Mucosa of descending colon (tissue), 3 donors: Measurements from ENCODE around the gene MC5R. TPM values are rescaled to one million over a fixed set of nuclear protein-coding genes. Genes with fewer than 3 reads are reported as not detected.

Experiments used
- ATAC-seq: fragments of 200-7000 bp; cut with Tn5 transposase; one replicate; pipeline ENCODE4 v1.9.1; 2020; ENCODE audit warnings: mild to moderate bottlenecking, moderate library complexity
- DNase-seq, 3 donors: peaks; one replicate each; pipeline ENCODE4 v3.0.0-alpha.2; 2020
- H3K36me3 ChIP-seq: fragments of 200-600 bp; one replicate; pipeline ENCODE4 v1.8.0; 2021; ENCODE audit warnings: low read depth, mild to moderate bottlenecking
- H3K4me1 ChIP-seq: fragments of 200-600 bp; one replicate; pipeline ENCODE4 v1.8.0; 2021; ENCODE audit warnings: low read depth, mild to moderate bottlenecking
- H3K4me3 ChIP-seq: fragments of 200-600 bp; one replicate; pipeline ENCODE4 v1.8.0; 2021; ENCODE audit warnings: mild to moderate bottlenecking
- H3K9me3 ChIP-seq: fragments of 200-600 bp; one replicate; pipeline ENCODE4 v1.8.0; 2021; ENCODE audit warnings: mild to moderate bottlenecking
- CTCF ChIP-seq: fragments of 200-600 bp; IDR thresholded peaks from one replicate; pipeline ENCODE4 v1.8.0; 2022; ENCODE audit warnings: antibody characterized with exemption, mild to moderate bottlenecking
- intact Hi-C, 2 donors: fragments of 100-400 bp; cut with DNase I in 1 of 2; cut with micrococcal nuclease in 1 of 2; formaldehyde crosslinking; loops; one replicate each; pipeline versions ENCODE4 v1.11.0 to v1.11.1; 2022; cut with DNase I, micrococcal nuclease
- total RNA-seq, 3 donors: library from RNA; stranded (reverse); fragmentation: NEBNext Ultra II Directional in 2 of 3; extraction: Animal tissue kit (Norgen Biotek cat#: 25700) in 2 of 3; gene quantifications; one replicate each; pipeline versions ENCODE4 v1.2.1 to v1.2.4, GENCODE V29; 2021 to 2023
- donor health status: DM: no; HTN: no; CAD: no; lungs with moderate emphysema.
- donor health status: DM: no; HTN: no; CAD: no.
- donor health status: DM: no; HTN: yes; CAD: no.

The MC5R gene
- total RNA-seq, 3 donors from 2014 or later, result not detected

- peaks cover 16% of the 10 kb centered on the region for H3K4me1 ChIP-seq
- no peaks in the 10 kb centered on the region for H3K36me3 ChIP-seq
- intact Hi-C loops, result no loop called here
- H3K4me3 ChIP-seq, result no peak overlapping the region
- no peak for TF ChIP-seq CTCF
- peak; percentile 22 for ATAC-seq
- no peak for DNase-seq
- no peaks in the 10 kb centered on the region for H3K9me3 ChIP-seq
These were observed 15.5 kb upstream of the MC5R start for GRCh38 chr18:13808294-13809042.

DNA sequence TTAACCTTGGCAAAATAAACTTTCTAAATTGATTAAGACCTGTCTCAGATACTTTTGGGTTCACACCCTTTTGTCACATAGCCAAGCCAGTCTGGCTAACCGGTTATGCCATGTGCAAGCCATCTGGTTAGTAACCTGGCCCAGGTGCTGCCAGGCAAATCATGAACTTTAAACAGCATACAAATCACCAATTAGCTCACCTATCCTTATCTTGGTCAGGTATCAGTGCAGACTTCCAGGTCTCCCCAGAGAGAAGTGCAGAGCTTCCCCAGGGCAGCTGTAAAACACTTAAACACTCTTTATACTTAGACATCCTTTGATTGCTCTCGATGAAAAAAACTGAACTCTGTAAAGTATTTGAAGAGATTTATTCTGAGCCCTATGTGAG, 14.9 kb upstream of the MC5R start:
- H3K4me3 ChIP-seq, result no peak overlapping the region
- peaks cover 16% of the 10 kb centered on the region for H3K4me1 ChIP-seq
- peak; percentile 91 for ATAC-seq
- H3K9me3 ChIP-seq, result no peaks in the 10 kb centered on the region
- no peak for TF ChIP-seq CTCF
- peak in 2 of 3 donors; percentile 73 to 85 for DNase-seq
- intact Hi-C loops, result no loop called here
- no peaks in the 10 kb centered on the region for H3K36me3 ChIP-seq

DNA sequence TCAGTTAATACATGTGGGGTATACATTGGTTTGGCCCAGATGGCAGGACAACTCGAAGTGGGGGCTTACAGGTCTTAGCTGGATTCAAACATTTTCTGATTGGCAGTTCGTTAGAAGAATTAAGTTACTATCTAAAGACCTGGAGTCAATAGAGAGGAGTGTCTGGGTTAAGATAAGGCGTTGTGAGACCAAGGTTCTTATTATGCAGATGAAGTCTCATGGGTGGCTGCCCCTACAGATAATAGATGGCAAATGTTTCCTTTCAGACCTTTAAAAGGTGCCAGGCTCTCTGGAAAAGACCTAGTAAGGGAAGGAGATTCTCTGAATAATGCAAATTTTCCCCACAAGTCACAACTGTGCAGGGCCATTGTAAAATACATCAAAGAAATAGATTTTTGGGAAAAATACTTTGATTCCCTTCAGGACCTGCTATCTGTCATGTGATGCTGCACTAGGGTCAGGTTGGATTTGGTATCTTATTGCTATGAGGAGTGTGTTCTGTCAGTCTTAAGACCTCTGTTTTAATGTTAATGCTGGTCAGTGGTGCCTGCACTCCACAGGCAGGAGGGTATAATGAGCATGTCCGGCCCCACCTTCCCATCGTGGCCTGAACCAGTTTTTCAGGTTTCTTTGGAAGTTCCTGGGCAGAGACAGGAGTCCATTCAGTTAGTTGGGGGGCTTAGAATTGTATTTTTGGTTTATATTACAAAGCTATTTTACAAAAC, 14.3 kb upstream of the MC5R start:
- intact Hi-C loops, result no loop called here

DNA sequence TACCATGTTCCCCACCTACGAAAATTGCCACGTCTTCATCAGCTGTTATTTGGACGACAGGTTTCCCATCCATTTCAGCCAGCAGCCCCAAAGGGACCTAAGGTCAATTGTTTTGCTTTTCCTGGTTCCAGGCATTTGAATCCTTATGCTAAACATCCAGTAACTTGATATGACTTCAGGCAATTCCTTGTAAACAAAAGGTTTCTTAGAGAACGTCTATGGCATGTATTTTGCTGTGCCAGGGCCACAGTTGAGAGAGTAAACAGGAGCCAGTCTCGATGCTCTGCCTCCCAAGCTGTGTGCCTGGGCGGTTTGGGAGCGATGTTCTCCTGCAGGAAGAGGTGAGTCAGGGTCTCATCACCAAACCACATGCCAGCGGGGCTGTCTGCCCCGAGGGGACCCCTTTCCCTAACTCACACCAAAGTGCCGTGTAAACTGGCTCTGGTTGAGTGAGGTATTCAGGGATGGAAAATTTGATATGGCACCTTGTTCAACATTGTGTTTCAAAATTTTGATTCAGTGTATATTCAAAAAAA, 12.9 kb upstream of the MC5R start:
- ATAC-seq (no peak), DNase-seq (no peak)
- intact Hi-C loops, result no loop called here
- peaks cover 16% of the 10 kb centered on the region for H3K4me1 ChIP-seq
- no peak for TF ChIP-seq CTCF
- no peaks in the 10 kb centered on the region for H3K9me3 ChIP-seq
- no peaks in the 10 kb centered on the region for H3K36me3 ChIP-seq
- H3K4me3 ChIP-seq, result no peak overlapping the region

More for the DNA sequence above, 14.3 kb upstream of the MC5R start:
- DNase-seq, result peak in 2 of 3 donors; percentile 48 to 66
- ATAC-seq, result peak; percentile 52
- Histone ChIP-seq H3K4me3 (no peak overlapping the region), H3K9me3 (no peaks in the 10 kb centered on the region), H3K36me3 (no peaks in the 10 kb centered on the region), H3K4me1 (peaks cover 16% of the 10 kb centered on the region)
- no peak for TF ChIP-seq CTCF

GRCh38 chr18:13811993-13812392, 12.0 kb upstream of the MC5R start:
- peaks cover 16% of the 10 kb centered on the region for H3K4me1 ChIP-seq
- no peaks in the 10 kb centered on the region for H3K36me3 ChIP-seq
- intact Hi-C loops, result no loop called here
- DNase-seq (no peak), ATAC-seq (no peak)
- TF ChIP-seq CTCF, result no peak
- H3K9me3 ChIP-seq, result no peaks in the 10 kb centered on the region
- H3K4me3 ChIP-seq, result no peak overlapping the region
